Measurements from ENCODE around the gene CAMK2N2.

The CAMK2N2 gene

DNA sequence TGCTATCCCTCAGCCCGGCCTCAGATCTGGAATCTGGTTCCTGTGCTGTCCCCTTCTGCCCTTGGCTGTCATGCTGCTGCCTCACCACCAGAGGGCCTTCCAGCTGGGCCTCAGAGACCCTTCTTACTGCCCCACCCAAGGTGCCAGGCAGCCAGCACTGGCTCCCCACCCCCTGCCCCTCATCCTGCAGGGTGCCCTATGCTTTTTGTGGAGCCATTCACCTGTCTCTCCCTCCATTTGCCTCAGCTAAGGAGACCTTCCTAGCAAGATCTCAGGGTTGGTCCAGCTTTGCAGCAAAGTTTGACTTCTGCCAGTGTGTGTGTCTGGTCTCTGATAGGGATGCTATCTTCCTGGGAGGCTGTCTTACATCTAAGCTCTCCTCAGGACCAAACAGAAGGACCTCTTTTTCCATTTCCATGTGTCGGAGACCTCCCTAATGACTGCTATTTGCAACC lies 33.8 kb downstream of the CAMK2N2 start:
- TF ChIP-seq, protein P1, sequence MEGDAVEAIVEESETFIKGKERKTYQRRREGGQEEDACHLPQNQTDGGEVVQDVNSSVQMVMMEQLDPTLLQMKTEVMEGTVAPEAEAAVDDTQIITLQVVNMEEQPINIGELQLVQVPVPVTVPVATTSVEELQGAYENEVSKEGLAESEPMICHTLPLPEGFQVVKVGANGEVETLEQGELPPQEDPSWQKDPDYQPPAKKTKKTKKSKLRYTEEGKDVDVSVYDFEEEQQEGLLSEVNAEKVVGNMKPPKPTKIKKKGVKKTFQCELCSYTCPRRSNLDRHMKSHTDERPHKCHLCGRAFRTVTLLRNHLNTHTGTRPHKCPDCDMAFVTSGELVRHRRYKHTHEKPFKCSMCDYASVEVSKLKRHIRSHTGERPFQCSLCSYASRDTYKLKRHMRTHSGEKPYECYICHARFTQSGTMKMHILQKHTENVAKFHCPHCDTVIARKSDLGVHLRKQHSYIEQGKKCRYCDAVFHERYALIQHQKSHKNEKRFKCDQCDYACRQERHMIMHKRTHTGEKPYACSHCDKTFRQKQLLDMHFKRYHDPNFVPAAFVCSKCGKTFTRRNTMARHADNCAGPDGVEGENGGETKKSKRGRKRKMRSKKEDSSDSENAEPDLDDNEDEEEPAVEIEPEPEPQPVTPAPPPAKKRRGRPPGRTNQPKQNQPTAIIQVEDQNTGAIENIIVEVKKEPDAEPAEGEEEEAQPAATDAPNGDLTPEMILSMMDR (conservative IDR thresholded peaks at IDR 0.05): peak; percentile 97
- TF ChIP-seq ZFX (IDR thresholded peaks at IDR 0.05): no peak
- H3K27ac ChIP-seq: no peak overlapping the region

DNA sequence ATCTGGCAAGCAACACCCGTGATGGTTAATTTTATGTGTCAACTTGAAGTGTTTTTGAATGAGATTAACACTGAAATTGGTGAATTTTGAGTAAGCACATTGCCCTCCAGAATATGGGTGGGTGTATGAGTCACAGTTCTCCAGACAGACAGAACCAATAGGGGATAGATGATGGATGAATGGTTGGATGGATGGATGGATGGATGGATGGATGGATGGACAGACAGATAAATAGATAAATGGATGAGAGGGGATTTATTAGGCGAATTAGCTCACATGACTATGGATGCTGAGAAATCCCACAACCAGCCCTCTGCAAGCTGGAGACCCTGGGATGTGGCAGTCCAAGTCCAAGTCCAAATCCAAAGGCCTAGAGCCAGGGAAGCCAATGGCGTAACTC lies 37.4 kb downstream of the CAMK2N2 start:
- no peak overlapping the region for H3K27ac ChIP-seq
- TF ChIP-seq ZFX (IDR thresholded peaks at IDR 0.05): no peak
- TF ChIP-seq, protein P1 (conservative IDR thresholded peaks at IDR 0.05): no peak

GRCh38 chr3:184222521-184222920 lies 38.8 kb downstream of the CAMK2N2 start:
- TF ChIP-seq, protein P1 (conservative IDR thresholded peaks at IDR 0.05): no peak
- TF ChIP-seq ZFX (IDR thresholded peaks at IDR 0.05): no peak
- H3K27ac ChIP-seq: no peak overlapping the region

- TF ChIP-seq, protein P1 (conservative IDR thresholded peaks at IDR 0.05): no peak
- TF ChIP-seq ZFX (IDR thresholded peaks at IDR 0.05): no peak
- no peak overlapping the region for H3K27ac ChIP-seq
These were observed 42.5 kb downstream of the CAMK2N2 start for GRCh38 chr3:184218814-184219213.

GRCh38 chr3:184211718-184212117 lies 49.6 kb downstream of the CAMK2N2 start:
- TF ChIP-seq, protein P1 (conservative IDR thresholded peaks at IDR 0.05): no peak
- no peak for TF ChIP-seq ZFX (IDR thresholded peaks at IDR 0.05)
- no peak overlapping the region for H3K27ac ChIP-seq

GRCh38 chr3:184211297-184211696 lies 50.1 kb downstream of the CAMK2N2 start:
- TF ChIP-seq ZFX (IDR thresholded peaks at IDR 0.05): no peak
- TF ChIP-seq, protein P1 (conservative IDR thresholded peaks at IDR 0.05): no peak
- no peak overlapping the region for H3K27ac ChIP-seq

All from C4-2B (cell line).